ENCODE measurements around the gene B3GNT4. TPM values are rescaled to one million over a fixed set of nuclear protein-coding genes. Genes with fewer than 3 reads are reported as not detected.
"Not testable (repeated sequence)": the region's sequence is repeated elsewhere in the genome, so short reads cannot be mapped to it uniquely, and the experiment has no call there.

B3GNT4 gene
- total and polyA plus RNA-seq, 11 donors, result 0.11 to 0.27 TPM; not detected in 9

DNA sequence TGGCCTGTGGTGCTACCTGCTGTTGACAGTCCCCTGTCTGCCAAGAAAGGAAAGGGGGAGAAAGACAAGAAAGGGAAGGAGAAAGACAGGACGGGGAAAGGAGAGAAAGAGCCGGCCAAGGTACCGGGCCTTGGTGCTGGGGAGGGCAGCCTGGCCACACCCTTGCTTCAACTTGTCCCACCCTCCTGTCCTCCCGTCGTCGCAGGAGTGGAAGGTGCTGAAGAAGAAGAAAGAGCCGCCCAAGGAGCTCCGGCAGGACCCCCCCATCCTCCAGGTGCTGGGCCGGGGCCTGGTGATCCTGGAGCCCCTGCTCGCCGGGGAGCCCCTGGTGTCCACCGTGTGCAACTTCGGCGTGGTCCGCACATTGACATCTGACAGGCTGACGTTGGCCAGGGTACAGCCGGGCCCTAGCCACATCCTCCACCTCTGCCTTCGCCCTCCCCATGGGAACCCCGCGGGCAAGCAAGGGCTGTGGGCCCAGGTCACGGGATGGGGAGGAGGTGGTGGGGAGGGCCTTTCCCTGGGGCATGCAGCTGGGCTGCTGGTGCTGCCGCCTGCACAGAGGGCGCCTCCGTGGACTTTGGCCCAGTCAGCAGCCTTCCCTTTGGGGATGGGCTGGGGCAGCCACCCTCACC lies 2.9 kb upstream of the B3GNT4 start:
- no peak for DNase-seq
- Histone ChIP-seq H3K4me1 (peaks cover 0 to 21% (median 11%) of the 10 kb centered on the region in 12 donors), H3K4me3 (no peak overlapping the region), H3K27me3 (peaks cover 19 to 62% (median 42%) of the 10 kb centered on the region in 9 donors), H3K9me3 (no peaks in the 10 kb centered on the region), H3K36me3 (no peaks in the 10 kb centered on the region), H3K27ac (no peak overlapping the region)
- intact Hi-C loops (cut with DNase I), result loop anchor here in 1 of 10 donors (10.0 kb wide), 1 partner anchor 286 kb away; the partner anchor contains the start of gene CFAP251
- WGBS, 4 donors, result 68 to 73% (median 69%) methylated on average over 19 to 24 of the region's 24 CpGs
- no peak for ATAC-seq
- no peak for TF ChIP-seq POLR2A (IDR thresholded peaks at IDR 0.05)

DNA sequence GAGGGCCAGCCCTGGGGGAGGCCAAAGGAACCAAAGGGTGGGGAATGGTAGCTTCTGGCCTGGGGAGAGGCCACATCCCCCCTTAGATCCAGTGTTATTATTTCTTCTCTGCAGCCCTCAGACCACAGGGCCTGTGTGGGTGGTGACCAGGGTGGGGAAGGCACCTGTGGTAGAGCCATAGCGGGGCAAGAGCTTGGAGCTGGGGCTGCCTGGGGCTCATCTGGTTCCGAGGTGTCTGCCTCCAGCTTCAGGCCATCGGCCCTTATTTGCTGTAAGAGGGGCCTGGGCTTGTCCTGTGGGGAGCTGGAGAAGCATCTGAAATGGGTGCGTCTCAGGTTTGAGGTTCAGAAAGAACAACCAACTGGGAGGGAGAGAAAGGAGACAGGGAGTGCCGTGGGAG lies 2.1 kb upstream of the B3GNT4 start:
- DNase-seq, result no peak
- TF ChIP-seq, protein P1, sequence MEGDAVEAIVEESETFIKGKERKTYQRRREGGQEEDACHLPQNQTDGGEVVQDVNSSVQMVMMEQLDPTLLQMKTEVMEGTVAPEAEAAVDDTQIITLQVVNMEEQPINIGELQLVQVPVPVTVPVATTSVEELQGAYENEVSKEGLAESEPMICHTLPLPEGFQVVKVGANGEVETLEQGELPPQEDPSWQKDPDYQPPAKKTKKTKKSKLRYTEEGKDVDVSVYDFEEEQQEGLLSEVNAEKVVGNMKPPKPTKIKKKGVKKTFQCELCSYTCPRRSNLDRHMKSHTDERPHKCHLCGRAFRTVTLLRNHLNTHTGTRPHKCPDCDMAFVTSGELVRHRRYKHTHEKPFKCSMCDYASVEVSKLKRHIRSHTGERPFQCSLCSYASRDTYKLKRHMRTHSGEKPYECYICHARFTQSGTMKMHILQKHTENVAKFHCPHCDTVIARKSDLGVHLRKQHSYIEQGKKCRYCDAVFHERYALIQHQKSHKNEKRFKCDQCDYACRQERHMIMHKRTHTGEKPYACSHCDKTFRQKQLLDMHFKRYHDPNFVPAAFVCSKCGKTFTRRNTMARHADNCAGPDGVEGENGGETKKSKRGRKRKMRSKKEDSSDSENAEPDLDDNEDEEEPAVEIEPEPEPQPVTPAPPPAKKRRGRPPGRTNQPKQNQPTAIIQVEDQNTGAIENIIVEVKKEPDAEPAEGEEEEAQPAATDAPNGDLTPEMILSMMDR (IDR thresholded peaks at IDR 0.05), result no peak
- TF ChIP-seq POLR2A (IDR thresholded peaks at IDR 0.05), result no peak
- H3K27ac ChIP-seq, result no peak overlapping the region
- peaks cover 0 to 21% (median 11%) of the 10 kb centered on the region in 12 donors for H3K4me1 ChIP-seq
- ATAC-seq, result no peak
- intact Hi-C loops (cut with DNase I), result loop anchor here in 1 of 10 donors (10.0 kb wide), 1 partner anchor 287 kb away; the partner anchor contains the start of gene CFAP251
- H3K36me3 ChIP-seq, result no peaks in the 10 kb centered on the region
- H3K9me3 ChIP-seq, result no peaks in the 10 kb centered on the region
- no peak overlapping the region for H3K4me3 ChIP-seq
- H3K27me3 ChIP-seq, result peaks cover 19 to 62% (median 42%) of the 10 kb centered on the region in 9 donors
- 92 to 97% (median 95%) methylated on average over 5 of the region's 5 CpGs for WGBS, 4 donors

DNA sequence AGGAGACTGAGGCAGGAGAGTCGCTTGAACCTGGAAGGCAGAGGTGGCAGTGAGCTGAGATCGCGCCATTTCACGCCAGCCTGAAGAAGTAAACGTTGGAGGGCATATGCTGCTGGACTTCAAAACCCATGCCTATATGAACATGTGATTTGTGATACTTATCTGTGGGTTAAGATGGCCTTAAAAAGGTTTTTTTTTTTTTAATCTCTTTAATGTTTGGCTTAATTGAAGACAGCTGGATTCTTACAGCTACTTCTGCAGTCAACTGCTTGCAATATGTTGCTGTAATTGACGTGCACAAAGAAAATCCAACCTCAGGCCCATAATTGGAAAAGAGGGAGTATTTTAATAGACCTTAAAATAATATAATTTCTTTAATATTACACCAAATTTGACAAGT lies 1.5 kb upstream of the B3GNT4 start:
- WGBS, 4 donors, result 97 to 99% (median 97%) methylated on average over 6 of the region's 6 CpGs
- TF ChIP-seq POLR2A (IDR thresholded peaks at IDR 0.05), result no peak
- TF ChIP-seq, protein P1 (IDR thresholded peaks at IDR 0.05), result no peak
- DNase-seq (no peak), ATAC-seq (no peak)
- Histone ChIP-seq H3K27ac (no peak overlapping the region), H3K27me3 (peaks cover 19 to 62% (median 42%) of the 10 kb centered on the region in 9 donors), H3K4me1 (peaks cover 0 to 21% (median 11%) of the 10 kb centered on the region in 12 donors), H3K4me3 (no peak overlapping the region), H3K36me3 (peaks cover 0 to 6% (median 4%) of the 10 kb centered on the region in 9 donors), H3K9me3 (no peaks in the 10 kb centered on the region)
- intact Hi-C loops (cut with DNase I), result loop anchor here in 1 of 10 donors (10.0 kb wide), 1 partner anchor 287 kb away; the partner anchor contains the start of gene CFAP251

DNA sequence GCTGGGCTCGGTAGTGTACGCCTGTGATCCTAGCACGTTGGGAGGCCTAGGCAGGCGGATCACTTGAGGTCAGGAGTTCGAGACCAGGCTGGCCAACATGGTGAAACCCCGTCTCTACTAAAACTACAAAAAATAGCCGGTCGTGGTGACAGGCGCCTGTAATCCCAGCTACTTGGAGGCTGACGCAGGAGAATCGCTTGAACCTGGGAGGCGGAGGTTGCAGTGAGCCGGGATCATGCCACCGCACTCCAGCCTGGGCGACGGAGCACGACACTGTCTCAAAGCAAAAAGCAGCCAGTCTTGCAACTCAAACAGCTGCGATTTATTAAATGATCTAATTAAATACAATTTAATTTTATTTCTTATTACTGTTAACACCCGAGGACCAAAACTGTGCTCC lies 698 bp upstream of the B3GNT4 start:
- Histone ChIP-seq H3K4me3 (peak overlapping the region; percentile 33 to 70 (median 58)), H3K36me3 (peaks cover 0 to 14% (median 12%) of the 10 kb centered on the region in 9 donors), H3K4me1 (peaks cover 0 to 21% (median 11%) of the 10 kb centered on the region in 12 donors), H3K27me3 (peaks cover 19 to 62% (median 42%) of the 10 kb centered on the region in 9 donors)
- 61 to 77% (median 67%) methylated on average over 19 of the region's 19 CpGs for WGBS, 4 donors
- ATAC-seq, H3K27ac ChIP-seq, DNase-seq, H3K9me3 ChIP-seq: not testable (repeated sequence)
- intact Hi-C loops (cut with DNase I), result loop anchor here in 1 of 10 donors (10.0 kb wide), 1 partner anchor 288 kb away; the partner anchor contains the start of gene CFAP251

All from heart left ventricle (tissue), 16 donors.